SK-N-SH treated with all-trans-retinoic acid at 6 μM for 48 hours (cell line): ENCODE results near the gene EYA4.

ENCODE experiments used
- ATAC-seq: fragments of 200-7000 bp; cut with Tn5 transposase; 3 replicates; pipeline ENCODE4 v1.9.1; 2020; ENCODE audit warnings: mild to moderate bottlenecking, moderate library complexity
- ARNTL ChIP-seq: fragments of 450-650 bp; formaldehyde crosslinking; IDR thresholded peaks from 2 replicates; pipeline ENCODE4 v1.5.0; 2020; ENCODE audit warnings: low read depth, mild to moderate bottlenecking, moderate library complexity, borderline replicate concordance
- BACH2 ChIP-seq: fragments of 250-450 bp; sonication (Bioruptor Pico); IDR thresholded peaks from 2 replicates; pipeline ENCODE4 v1.9.0; 2021; ENCODE audit warnings: mild to moderate bottlenecking, borderline replicate concordance
- CREB5 ChIP-seq: fragments of 250-450 bp; sonication (Bioruptor Pico); IDR thresholded peaks from 2 replicates; pipeline ENCODE4 v1.5.1; 2020; ENCODE audit warnings: low read depth, mild to moderate bottlenecking, moderate library complexity
- CSDC2 ChIP-seq: fragments of 250-450 bp; sonication (Bioruptor Pico); IDR thresholded peaks from 2 replicates; pipeline ENCODE4 v1.5.0; 2020; ENCODE audit warnings: mild to moderate bottlenecking, moderate library complexity
- CSRNP3 ChIP-seq: fragments of 250-450 bp; sonication (Bioruptor Pico); IDR thresholded peaks from 2 replicates; pipeline ENCODE4 v1.5.1; 2021; ENCODE audit warnings: mild to moderate bottlenecking, moderate library complexity
- ESRRG ChIP-seq: fragments of 250-450 bp; sonication (Bioruptor Pico); IDR thresholded peaks from 2 replicates; pipeline ENCODE4 v1.6.1; 2021; ENCODE audit warnings: mild to moderate bottlenecking
- GLIS3 ChIP-seq: fragments of 250-450 bp; sonication (Bioruptor Pico); IDR thresholded peaks from 2 replicates; pipeline ENCODE4 v1.5.0; 2020; ENCODE audit warnings: mild to moderate bottlenecking, moderate library complexity
- POU6F1 ChIP-seq: fragments of 250-450 bp; sonication (Bioruptor Pico); IDR thresholded peaks from 2 replicates; pipeline ENCODE4 v1.8.0; 2021; ENCODE audit warnings: low read depth, mild to moderate bottlenecking, moderate library complexity, borderline replicate concordance
- RARB ChIP-seq: fragments of 250-450 bp; sonication (Bioruptor Pico); IDR thresholded peaks from 2 replicates; pipeline ENCODE4 v1.8.0; 2021; ENCODE audit warnings: mild to moderate bottlenecking, moderate library complexity
- TCF4 ChIP-seq: fragments of 250-450 bp; sonication (Bioruptor Pico); IDR thresholded peaks from 2 replicates; pipeline ENCODE4 v1.8.0; 2021; ENCODE audit warnings: mild to moderate bottlenecking, moderate library complexity, borderline replicate concordance
- TOX ChIP-seq: fragments of 250-450 bp; sonication (Bioruptor Pico); IDR thresholded peaks from 2 replicates; pipeline ENCODE4 v1.8.0; 2021; ENCODE audit warnings: mild to moderate bottlenecking, moderate library complexity, borderline replicate concordance
- TSHZ2 ChIP-seq: fragments of 250-450 bp; sonication (Bioruptor Pico); IDR thresholded peaks from 2 replicates; pipeline ENCODE4 v1.5.0; 2020; ENCODE audit warnings: mild to moderate bottlenecking, moderate library complexity
- ZC3H10 ChIP-seq: fragments of 250-450 bp; sonication (Bioruptor Pico); IDR thresholded peaks from 2 replicates; pipeline ENCODE4 v1.5.1; 2021; ENCODE audit warnings: mild to moderate bottlenecking, moderate library complexity
- ZFP3 ChIP-seq: fragments of 250-450 bp; sonication (Bioruptor Pico); IDR thresholded peaks from 2 replicates; pipeline ENCODE4 v1.5.0; 2020; ENCODE audit warnings: mild to moderate bottlenecking, moderate library complexity
- ZFP30 ChIP-seq: fragments of 450-650 bp; formaldehyde crosslinking; IDR thresholded peaks from 2 replicates; pipeline ENCODE4 v1.5.0; 2022; ENCODE audit warnings: mild to moderate bottlenecking, moderate library complexity
- ZNF565 ChIP-seq: fragments of 450-650 bp; formaldehyde crosslinking; conservative IDR thresholded peaks from 2 replicates; pipeline ENCODE4 v1.5.0; 2020; ENCODE audit warnings: low read depth, mild to moderate bottlenecking, moderate library complexity
- ZNF70 ChIP-seq: fragments of 450-650 bp; formaldehyde crosslinking; IDR thresholded peaks from 2 replicates; pipeline ENCODE4 v1.5.0; 2020; ENCODE audit warnings: mild to moderate bottlenecking, moderate library complexity
- ZNF8 ChIP-seq: fragments of 450-650 bp; formaldehyde crosslinking; IDR thresholded peaks from 2 replicates; pipeline ENCODE4 v1.5.0; 2020; ENCODE audit warnings: mild to moderate bottlenecking, moderate library complexity

EYA4 gene

GRCh38 chr6:133259561-133259960 is 18.4 kb downstream of the EYA4 start (continued):
- TF ChIP-seq ARNTL (CRISPR knock-in tag) (no peak), CSRNP3 (CRISPR knock-in tag) (no peak), CREB5 (no peak)
- TF ChIP-seq, all 23 proteins: peak for 0

- ATAC-seq: no peak
These were observed 21.6 kb downstream of the EYA4 start for GRCh38 chr6:133262804-133263203.

GRCh38 chr6:133265066-133265465 is 23.9 kb downstream of the EYA4 start:
- no peak for ATAC-seq
- no peak for TF ChIP-seq ESRRG (CRISPR knock-in tag)
- no peak for TF ChIP-seq ZNF70 (CRISPR knock-in tag)
- no peak for TF ChIP-seq BACH2 (CRISPR knock-in tag)
- no peak for TF ChIP-seq RARB (CRISPR knock-in tag)
- no peak for TF ChIP-seq TCF4
- no peak for TF ChIP-seq POU6F1
- no peak for TF ChIP-seq ZFP30 (CRISPR knock-in tag)
- TF ChIP-seq TOX (CRISPR knock-in tag): no peak
- no peak for TF ChIP-seq CREB5
- TF ChIP-seq CSDC2 (CRISPR knock-in tag): no peak
- TF ChIP-seq ZNF565 (CRISPR knock-in tag): no peak

More at GRCh38 chr6:133262804-133263203, 21.6 kb downstream of the EYA4 start:
- TF ChIP-seq TSHZ2 (CRISPR knock-in tag): no peak
- TF ChIP-seq CSDC2 (CRISPR knock-in tag): no peak
- TF ChIP-seq ZFP3 (CRISPR knock-in tag): no peak
- TF ChIP-seq CREB5: no peak
- TF ChIP-seq ESRRG (CRISPR knock-in tag): no peak
- TF ChIP-seq ZFP30 (CRISPR knock-in tag): no peak
- TF ChIP-seq RARB (CRISPR knock-in tag): no peak
- no peak for TF ChIP-seq ZNF565 (CRISPR knock-in tag)
- no peak for TF ChIP-seq ZC3H10 (CRISPR knock-in tag)
- TF ChIP-seq ZNF70 (CRISPR knock-in tag): no peak
- no peak for TF ChIP-seq ZNF8
- TF ChIP-seq GLIS3 (CRISPR knock-in tag): no peak
- no peak for TF ChIP-seq CSRNP3 (CRISPR knock-in tag)
